Fibroblast of pulmonary artery (primary cell): Measurements from ENCODE around the gene NRAS.

Experiments
- DNase-seq: peaks from one replicate; pipeline ENCODE4 v3.0.0-alpha.2; 2010; ENCODE audit warnings: low read depth
- H3K4me3 ChIP-seq: replicated peaks from 2 replicates; pipeline ENCODE4 v1.5.1; 2011; ENCODE audit warnings: low read depth, mild to moderate bottlenecking, control low read depth, low read length, moderate library complexity
- TF ChIP-seq, protein P1 (sequence below): IDR thresholded peaks from 2 replicates; pipeline ENCODE4 v1.5.1; 2011; ENCODE audit warnings: mild to moderate bottlenecking, control low read depth, low read length, inconsistent platforms; ENCODE audit errors: missing control alignments

The NRAS gene

DNA sequence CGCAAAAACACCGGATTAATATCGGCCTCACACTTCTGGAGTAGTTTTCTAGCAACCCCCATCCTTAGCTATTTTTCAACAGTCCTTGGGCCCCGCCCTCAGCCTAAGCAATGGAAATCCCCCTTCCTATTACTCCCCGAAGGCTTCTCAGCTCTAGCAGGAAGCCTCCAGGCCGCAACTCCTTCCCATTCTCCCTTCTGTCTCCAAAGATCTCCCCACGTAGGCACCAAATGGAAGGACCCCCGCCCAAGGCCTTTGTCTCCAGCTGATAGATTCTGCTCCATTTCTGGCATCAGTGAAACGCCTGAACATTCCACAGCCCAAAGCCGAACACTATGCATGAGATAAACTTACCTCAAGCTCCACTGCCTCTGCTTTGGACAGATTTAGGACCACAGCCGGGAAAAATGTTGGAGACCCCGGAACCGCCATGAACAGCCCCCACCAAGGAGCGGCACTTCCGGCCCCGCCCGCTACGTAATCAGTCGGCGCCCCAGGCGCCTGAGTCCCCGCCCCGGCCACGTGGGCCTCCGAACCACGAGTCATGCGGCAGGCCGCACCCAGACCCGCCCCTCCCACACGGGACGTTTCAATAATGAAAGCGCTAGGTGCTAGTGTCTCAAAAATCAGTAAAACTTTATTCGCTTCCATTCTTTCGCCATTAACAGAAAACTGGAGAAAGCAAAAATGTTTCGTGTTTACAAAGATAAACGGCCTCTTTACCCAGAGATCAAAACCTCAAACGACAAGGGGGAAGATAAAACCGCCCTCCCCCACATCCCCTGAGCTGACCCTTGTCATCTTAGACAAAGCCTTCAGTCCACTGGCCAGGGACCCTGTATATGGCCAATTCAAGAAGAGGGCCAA, at the start of gene NRAS:
TSS of gene NRAS (minus strand) at position 468 of the 867 bp plus-strand sequence. CDS start 611 bp downstream, outside the sequence.
- TF ChIP-seq, protein P1, sequence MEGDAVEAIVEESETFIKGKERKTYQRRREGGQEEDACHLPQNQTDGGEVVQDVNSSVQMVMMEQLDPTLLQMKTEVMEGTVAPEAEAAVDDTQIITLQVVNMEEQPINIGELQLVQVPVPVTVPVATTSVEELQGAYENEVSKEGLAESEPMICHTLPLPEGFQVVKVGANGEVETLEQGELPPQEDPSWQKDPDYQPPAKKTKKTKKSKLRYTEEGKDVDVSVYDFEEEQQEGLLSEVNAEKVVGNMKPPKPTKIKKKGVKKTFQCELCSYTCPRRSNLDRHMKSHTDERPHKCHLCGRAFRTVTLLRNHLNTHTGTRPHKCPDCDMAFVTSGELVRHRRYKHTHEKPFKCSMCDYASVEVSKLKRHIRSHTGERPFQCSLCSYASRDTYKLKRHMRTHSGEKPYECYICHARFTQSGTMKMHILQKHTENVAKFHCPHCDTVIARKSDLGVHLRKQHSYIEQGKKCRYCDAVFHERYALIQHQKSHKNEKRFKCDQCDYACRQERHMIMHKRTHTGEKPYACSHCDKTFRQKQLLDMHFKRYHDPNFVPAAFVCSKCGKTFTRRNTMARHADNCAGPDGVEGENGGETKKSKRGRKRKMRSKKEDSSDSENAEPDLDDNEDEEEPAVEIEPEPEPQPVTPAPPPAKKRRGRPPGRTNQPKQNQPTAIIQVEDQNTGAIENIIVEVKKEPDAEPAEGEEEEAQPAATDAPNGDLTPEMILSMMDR = no peak
- DNase-seq = peak; percentile 92
- peak within 1 kb of the TSS; percentile 77 for H3K4me3 ChIP-seq

DNA sequence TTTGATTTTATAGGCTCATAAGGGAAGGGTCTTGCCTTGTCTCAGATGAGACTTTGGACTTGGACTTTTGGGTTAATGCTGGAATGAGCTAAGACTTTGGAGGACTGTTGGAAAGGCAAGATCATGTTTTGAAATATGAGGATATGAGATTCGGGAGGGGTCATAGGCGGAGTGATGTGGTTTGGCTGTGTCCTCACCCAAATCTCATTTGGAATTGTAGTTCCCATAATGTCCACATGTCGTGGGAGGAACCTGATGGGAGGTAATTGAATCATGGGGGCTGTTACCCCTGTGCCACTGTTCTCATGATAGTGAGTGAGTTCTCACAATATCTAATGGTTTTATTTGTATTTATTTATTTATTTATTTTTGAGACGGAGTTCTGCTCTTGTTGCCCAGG, 48.1 kb upstream of the NRAS start:
- TF ChIP-seq, protein P1 = peak; percentile 9
- H3K4me3 ChIP-seq = no peak overlapping the region
- no peak for DNase-seq

DNA sequence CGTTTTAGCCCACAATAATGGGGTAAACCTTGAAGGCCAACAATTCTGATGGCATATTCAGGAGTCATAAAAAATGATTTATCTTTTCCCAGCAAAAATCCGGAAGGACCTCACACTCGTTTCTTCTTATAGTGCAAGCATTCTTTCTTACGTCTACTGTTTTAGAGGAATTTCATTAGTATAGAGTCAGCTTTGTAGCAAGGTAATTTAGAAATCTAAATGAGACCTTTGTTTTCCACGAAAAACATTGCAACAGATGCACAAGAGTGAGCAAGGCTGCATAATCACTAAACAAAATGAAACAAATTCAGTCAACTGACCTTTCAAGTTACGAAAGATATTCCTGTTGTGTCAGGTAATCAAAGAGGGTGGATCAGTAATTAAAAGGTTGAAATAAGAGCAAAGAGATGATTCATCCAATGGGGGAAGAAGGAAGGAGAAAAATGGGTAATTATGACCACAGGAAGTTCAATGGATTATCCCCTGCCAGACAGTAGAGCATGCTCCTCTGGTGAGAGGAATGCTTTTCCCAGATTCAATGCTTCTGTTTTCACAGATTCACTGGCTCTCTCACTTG, 41.8 kb upstream of the NRAS start:
- TF ChIP-seq, protein P1 = no peak
- DNase-seq = no peak
- peak overlapping the region; percentile 99 for H3K4me3 ChIP-seq

DNA sequence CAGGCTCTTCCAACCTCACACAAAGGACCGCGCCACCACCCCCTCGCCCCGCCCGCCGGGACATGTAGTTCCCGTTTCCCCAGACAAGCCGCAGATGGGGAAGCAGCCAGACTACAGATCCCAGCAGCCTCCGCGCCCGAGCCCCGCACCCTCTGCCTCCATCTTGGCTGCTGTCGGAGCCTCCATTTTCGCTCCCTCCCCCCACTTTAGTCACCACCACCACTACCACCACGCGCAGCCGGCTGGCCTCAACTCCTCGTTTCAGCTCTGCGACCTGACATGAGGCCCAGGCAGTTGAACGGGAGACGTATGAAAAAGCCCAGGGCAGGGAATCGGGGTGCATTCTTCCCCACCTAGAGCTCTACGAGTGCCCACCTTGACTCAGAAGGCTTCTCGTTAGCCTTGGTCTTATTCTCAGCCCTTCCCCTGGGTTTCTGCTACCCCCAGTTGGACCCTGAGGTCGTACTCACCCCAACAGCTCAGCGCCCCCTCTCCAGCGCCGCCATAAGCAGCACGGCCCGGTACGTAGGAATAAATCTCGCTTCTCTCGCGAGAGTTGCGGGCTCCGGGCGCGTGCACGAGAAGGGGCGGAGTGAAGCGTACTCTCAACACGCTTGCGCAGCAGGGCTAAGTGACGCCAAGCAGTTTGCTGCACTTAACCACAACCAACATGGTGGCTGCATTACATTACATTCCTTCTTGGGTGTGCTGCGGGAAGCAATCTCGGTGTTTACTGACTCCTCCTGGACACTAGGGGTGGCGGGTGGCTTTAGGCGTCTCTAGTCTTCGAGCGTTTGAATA, 41.1 kb upstream of the NRAS start, which contains the start of gene CSDE1:
TSS of gene CSDE1 (minus strand) at position 530 of the 801 bp plus-strand sequence. CDS start 18,094 bp downstream, outside the sequence.
- TF ChIP-seq, protein P1 = peak; percentile 47
- peak; percentile 99 for DNase-seq
- peak within 1 kb of the TSS; percentile 99 for H3K4me3 ChIP-seq

DNA sequence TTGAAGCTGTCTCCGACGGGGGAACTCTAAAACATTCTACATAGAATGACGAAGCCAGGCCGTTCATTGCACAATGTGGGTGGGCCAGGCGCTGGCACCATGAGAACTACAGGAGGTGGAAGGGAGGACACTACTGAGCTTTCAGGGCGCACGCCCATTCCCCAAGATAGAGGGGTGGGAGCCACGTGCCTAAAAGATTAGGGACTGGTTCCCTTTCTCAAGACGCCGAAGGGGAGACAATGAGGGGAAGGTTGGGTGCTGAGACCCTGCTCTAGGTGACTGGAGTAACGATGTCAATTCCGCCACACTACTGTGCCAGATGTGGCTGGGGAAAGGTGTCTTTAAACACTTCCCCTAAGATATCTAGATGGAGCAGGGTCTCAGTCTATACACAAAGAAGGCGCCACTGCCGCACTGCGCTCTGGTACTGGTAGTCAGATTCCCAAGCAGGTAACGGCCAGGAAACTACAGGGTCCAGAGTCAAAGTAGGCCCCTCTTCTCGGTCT, 40.4 kb upstream of the NRAS start:
- peak; percentile 64 for DNase-seq

More for the DNA sequence above, 40.4 kb upstream of the NRAS start:
- H3K4me3 ChIP-seq = peak overlapping the region; percentile 99
- TF ChIP-seq, protein P1 = no peak
